ENCODE data around the gene L1CAM. TPM values are rescaled to one million over a fixed set of nuclear protein-coding genes. Genes with fewer than 3 reads are reported as not detected.

L1CAM gene
- total and polyA plus RNA-seq, 12 donors = 0.52 to 50.1 (median 7.2) TPM

DNA sequence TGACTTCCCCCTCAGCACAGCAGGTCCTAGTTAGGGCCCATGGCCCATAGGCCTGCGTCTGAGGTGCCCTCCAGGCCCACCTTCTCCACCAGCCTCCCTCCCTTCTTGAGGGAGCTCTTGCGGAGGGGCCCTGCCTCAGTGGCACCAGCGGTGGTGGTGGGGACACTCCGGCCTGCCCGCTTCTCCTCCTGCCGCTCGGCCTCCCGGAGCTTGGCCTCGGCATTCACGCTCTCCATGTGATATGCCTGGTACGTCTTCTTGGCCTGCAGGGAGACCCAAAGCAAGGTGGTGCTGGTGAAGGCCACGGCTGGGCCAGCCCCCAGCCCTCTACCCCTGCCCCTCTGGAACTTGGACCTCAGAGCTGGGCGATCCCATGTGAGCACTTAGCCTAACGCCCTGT is 34.6 kb upstream of the L1CAM start:
- Histone ChIP-seq H3K27me3 (peaks cover 5% of the 10 kb centered on the region), H3K4me1 (replicated peaks in 1 of 2) (peaks cover 0 to 14% of the 10 kb centered on the region in 2 donors), H3K4me3 (no peak overlapping the region), H3K27ac (no peak overlapping the region), H3K36me3 (replicated peaks in 1 of 2) (no peaks in the 10 kb centered on the region), H3K9me3 (replicated peaks in 1 of 3) (no peaks in the 10 kb centered on the region)
- TF ChIP-seq, protein P1, sequence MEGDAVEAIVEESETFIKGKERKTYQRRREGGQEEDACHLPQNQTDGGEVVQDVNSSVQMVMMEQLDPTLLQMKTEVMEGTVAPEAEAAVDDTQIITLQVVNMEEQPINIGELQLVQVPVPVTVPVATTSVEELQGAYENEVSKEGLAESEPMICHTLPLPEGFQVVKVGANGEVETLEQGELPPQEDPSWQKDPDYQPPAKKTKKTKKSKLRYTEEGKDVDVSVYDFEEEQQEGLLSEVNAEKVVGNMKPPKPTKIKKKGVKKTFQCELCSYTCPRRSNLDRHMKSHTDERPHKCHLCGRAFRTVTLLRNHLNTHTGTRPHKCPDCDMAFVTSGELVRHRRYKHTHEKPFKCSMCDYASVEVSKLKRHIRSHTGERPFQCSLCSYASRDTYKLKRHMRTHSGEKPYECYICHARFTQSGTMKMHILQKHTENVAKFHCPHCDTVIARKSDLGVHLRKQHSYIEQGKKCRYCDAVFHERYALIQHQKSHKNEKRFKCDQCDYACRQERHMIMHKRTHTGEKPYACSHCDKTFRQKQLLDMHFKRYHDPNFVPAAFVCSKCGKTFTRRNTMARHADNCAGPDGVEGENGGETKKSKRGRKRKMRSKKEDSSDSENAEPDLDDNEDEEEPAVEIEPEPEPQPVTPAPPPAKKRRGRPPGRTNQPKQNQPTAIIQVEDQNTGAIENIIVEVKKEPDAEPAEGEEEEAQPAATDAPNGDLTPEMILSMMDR (IDR thresholded peaks at IDR 0.05) = no peak
- no peak for TF ChIP-seq POLR2A (IDR thresholded peaks at IDR 0.05)
- intact Hi-C loops (cut with DNase I) = no loop called here
- DNase-seq = no peak
- 59 to 96% (median 89%) methylated on average over 2 to 14 of the region's 14 CpGs; no CpG with 5 or more reads in 1 of the 4 donors for WGBS, 4 donors

GRCh38 chrX:153919281-153919680 is 33.3 kb upstream of the L1CAM start:
- DNase-seq = no peak
- 85 to 94% (median 91%) methylated on average over 2 to 13 of the region's 13 CpGs for WGBS, 4 donors
- no peak for TF ChIP-seq POLR2A (IDR thresholded peaks at IDR 0.05)
- TF ChIP-seq, protein P1 (IDR thresholded peaks at IDR 0.05) = no peak
- Histone ChIP-seq H3K36me3 (replicated peaks in 1 of 2) (no peaks in the 10 kb centered on the region), H3K27me3 (peaks cover 5% of the 10 kb centered on the region), H3K27ac (no peak overlapping the region), H3K4me3 (no peak overlapping the region), H3K9me3 (replicated peaks in 1 of 3) (no peaks in the 10 kb centered on the region), H3K4me1 (replicated peaks in 1 of 2) (peaks cover 0 to 10% of the 10 kb centered on the region in 2 donors)
- intact Hi-C loops (cut with DNase I) = no loop called here

DNA sequence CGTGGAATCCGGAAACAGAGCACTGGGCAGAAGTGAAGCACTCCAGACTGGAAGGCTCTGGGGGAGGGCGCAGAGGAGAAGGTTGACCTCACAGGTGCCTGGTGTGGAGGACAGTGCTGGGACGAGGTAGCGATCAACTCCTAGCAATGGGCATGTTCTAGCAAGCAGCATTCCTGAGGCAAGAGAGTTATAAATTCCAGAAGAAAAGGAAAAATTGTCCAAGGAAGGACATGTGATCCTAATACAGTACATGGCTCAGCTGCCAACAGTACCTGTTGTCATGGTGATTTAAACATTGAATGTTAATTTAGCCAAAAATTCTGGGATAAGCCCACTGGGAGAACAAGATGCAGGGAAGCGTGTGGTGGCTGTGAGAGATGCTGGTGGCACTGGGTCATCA is 31.9 kb upstream of the L1CAM start:
- Histone ChIP-seq H3K4me3 (no peak overlapping the region), H3K27me3 (peaks cover 5% of the 10 kb centered on the region), H3K9me3 (replicated peaks in 1 of 3) (no peaks in the 10 kb centered on the region), H3K27ac (no peak overlapping the region), H3K36me3 (replicated peaks in 1 of 2) (no peaks in the 10 kb centered on the region), H3K4me1 (replicated peaks in 1 of 2) (peaks cover 0 to 5% of the 10 kb centered on the region in 2 donors)
- intact Hi-C loops (cut with DNase I) = no loop called here
- WGBS, 4 donors = 79 to 92% (median 88%) methylated on average over 5 to 6 of the region's 6 CpGs
- TF ChIP-seq POLR2A (IDR thresholded peaks at IDR 0.05) = no peak
- TF ChIP-seq, protein P1 (IDR thresholded peaks at IDR 0.05) = no peak
- DNase-seq = no peak

DNA sequence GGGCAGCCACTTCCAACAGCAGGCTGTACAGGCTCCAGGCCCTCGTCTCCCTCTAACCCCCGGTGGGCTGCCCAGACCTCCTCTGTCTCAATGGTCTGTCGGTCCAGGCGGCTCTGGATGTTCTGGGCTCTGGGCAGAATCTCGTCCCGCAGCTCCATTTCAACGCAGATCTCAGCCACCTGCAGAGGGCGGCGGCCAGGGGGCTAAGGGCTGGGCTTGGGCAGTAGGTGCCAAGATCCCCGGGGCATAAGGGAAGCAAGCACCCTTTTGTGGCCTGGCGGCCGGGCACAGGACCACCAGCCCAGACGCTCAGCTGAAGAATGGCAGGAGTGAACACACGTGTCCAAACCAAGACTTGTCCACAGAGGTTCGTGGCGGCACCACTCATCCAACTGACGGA is 27.7 kb upstream of the L1CAM start:
- Histone ChIP-seq H3K9me3 (replicated peaks in 1 of 3) (no peaks in the 10 kb centered on the region), H3K4me3 (no peak overlapping the region), H3K4me1 (replicated peaks in 1 of 2) (no peaks in the 10 kb centered on the region), H3K27me3 (peaks cover 8% of the 10 kb centered on the region), H3K27ac (no peak overlapping the region), H3K36me3 (replicated peaks in 1 of 2) (no peaks in the 10 kb centered on the region)
- DNase-seq = no peak
- intact Hi-C loops (cut with DNase I) = no loop called here
- TF ChIP-seq POLR2A (IDR thresholded peaks at IDR 0.05) = no peak
- TF ChIP-seq, protein P1 (IDR thresholded peaks at IDR 0.05) = no peak
- 87 to 92% (median 91%) methylated on average over 12 to 17 of the region's 17 CpGs for WGBS, 4 donors

All from adrenal gland (tissue), 12 donors.